H9 (cell line): ENCODE results near the gene TGM4. TPM values are rescaled to one million over a fixed set of nuclear protein-coding genes. Genes with fewer than 3 reads are reported as not detected.

Experiments used
- DNase-seq: peaks from one replicate; pipeline ENCODE4 v3.0.0-alpha.2; 2017
- H2AFZ ChIP-seq: one replicate; pipeline ENCODE4 v1.6.1; 2013; ENCODE audit warnings: mild to moderate bottlenecking, low read length, control low read depth, moderate library complexity
- H2AK5ac ChIP-seq: 2 replicates; pipeline ENCODE4 v1.6.1; 2013; ENCODE audit warnings: low read length, control low read depth, mixed read lengths; ENCODE audit not compliant: insufficient read length
- H2BK120ac ChIP-seq: one replicate; pipeline ENCODE4 v1.6.1; 2013; ENCODE audit warnings: low read depth, mild to moderate bottlenecking, low read length, control low read depth, inconsistent platforms; ENCODE audit not compliant: poor library complexity, severe bottlenecking
- H2BK12ac ChIP-seq: 2 replicates; pipeline ENCODE4 v1.6.1; 2013; ENCODE audit warnings: low read length, control low read depth, mixed read lengths, low read depth; ENCODE audit not compliant: insufficient read length
- H2BK15ac ChIP-seq: 2 replicates; pipeline ENCODE4 v1.6.1; 2013; ENCODE audit warnings: low read depth, low read length, control low read depth
- H2BK20ac ChIP-seq: one replicate; pipeline ENCODE4 v1.6.1; 2013; ENCODE audit warnings: low read depth, mild to moderate bottlenecking, low read length, control low read depth, inconsistent platforms; ENCODE audit not compliant: poor library complexity, severe bottlenecking
- H2BK5ac ChIP-seq: 2 replicates; pipeline ENCODE4 v1.6.1; 2013; ENCODE audit warnings: low read length, control low read depth, mixed read lengths; ENCODE audit not compliant: insufficient read length
- H3K14ac ChIP-seq: 2 replicates; pipeline ENCODE4 v1.6.1; 2013; ENCODE audit warnings: low read length, control low read depth; ENCODE audit not compliant: insufficient read depth
- H3K18ac ChIP-seq: 2 replicates; pipeline ENCODE4 v1.6.1; 2013; ENCODE audit warnings: low read depth, mild to moderate bottlenecking, mixed read lengths, low read length, control low read depth; ENCODE audit not compliant: insufficient read length
- H3K23ac ChIP-seq: 2 replicates; pipeline ENCODE4 v1.6.1; 2013; ENCODE audit warnings: low read length, control low read depth, mixed read lengths, low read depth; ENCODE audit not compliant: insufficient read length
- H3K23me2 ChIP-seq: 2 replicates; pipeline ENCODE4 v1.6.1; 2013; ENCODE audit warnings: low read depth, mild to moderate bottlenecking, mixed read lengths, low read length, control low read depth; ENCODE audit not compliant: insufficient read length, poor library complexity, severe bottlenecking
- H3K27ac ChIP-seq: 2 replicates; pipeline ENCODE4 v1.5.1; 2013; ENCODE audit warnings: low read length, control low read depth, mixed read lengths, low read depth; ENCODE audit not compliant: insufficient read length
- H3K27me3 ChIP-seq: 2 replicates; pipeline ENCODE4 v1.6.1; 2013; ENCODE audit warnings: low read length, control low read depth, inconsistent platforms; ENCODE audit not compliant: insufficient read depth
- H3K4ac ChIP-seq: 2 replicates; pipeline ENCODE4 v1.6.1; 2013; ENCODE audit warnings: low read depth, mild to moderate bottlenecking, control low read depth, inconsistent platforms, low read length, moderate library complexity
- H3K4me1 ChIP-seq: 2 replicates; pipeline ENCODE4 v1.6.1; 2013; ENCODE audit warnings: low read length, control low read depth, inconsistent platforms; ENCODE audit not compliant: insufficient read depth
- H3K4me2 ChIP-seq: 2 replicates; pipeline ENCODE4 v1.6.1; 2013; ENCODE audit warnings: low read length, control low read depth, mixed read lengths; ENCODE audit not compliant: insufficient read length, insufficient read depth
- H3K56ac ChIP-seq: 2 replicates; pipeline ENCODE4 v1.6.1; 2013; ENCODE audit warnings: low read depth, mild to moderate bottlenecking, mixed read lengths, low read length, control low read depth; ENCODE audit not compliant: insufficient read length
- H3K79me1 ChIP-seq: 2 replicates; pipeline ENCODE4 v1.6.1; 2013; ENCODE audit warnings: low read depth, mild to moderate bottlenecking, moderate library complexity, low read length, control low read depth, inconsistent platforms; ENCODE audit not compliant: insufficient read depth, poor library complexity, severe bottlenecking
- H3K79me2 ChIP-seq: 2 replicates; pipeline ENCODE4 v1.6.1; 2013; ENCODE audit warnings: low read length, control low read depth, inconsistent platforms; ENCODE audit not compliant: insufficient read depth
- H3K9ac ChIP-seq: 2 replicates; pipeline ENCODE4 v1.6.1; 2013; ENCODE audit warnings: low read length, control low read depth, mixed read lengths; ENCODE audit not compliant: insufficient read length; ENCODE audit errors: extremely low read depth
- H3K9me3 ChIP-seq: one replicate; pipeline ENCODE4 v1.6.1; 2013; ENCODE audit warnings: low read depth, low read length, inconsistent platforms; ENCODE audit not compliant: control insufficient read depth
- H3T11ph ChIP-seq: one replicate; pipeline ENCODE4 v1.6.1; 2013; ENCODE audit warnings: mild to moderate bottlenecking, low read length, control low read depth, inconsistent platforms
- H4K20me1 ChIP-seq: one replicate; pipeline ENCODE4 v1.6.1; 2013; ENCODE audit not compliant: control insufficient read depth, insufficient read length, insufficient read depth
- H4K5ac ChIP-seq: 2 replicates; pipeline ENCODE4 v1.6.1; 2013; ENCODE audit warnings: low read depth, mild to moderate bottlenecking, mixed read lengths, low read length, control low read depth; ENCODE audit not compliant: insufficient read length
- H4K8ac ChIP-seq: replicated peaks from 2 replicates; pipeline ENCODE4 v1.6.1; 2013; ENCODE audit warnings: low read length, control low read depth, mixed read lengths, low read depth; ENCODE audit not compliant: insufficient read length
- H4K91ac ChIP-seq: 2 replicates; pipeline ENCODE4 v1.6.1; 2013; ENCODE audit warnings: low read depth, mild to moderate bottlenecking, moderate library complexity, mixed read lengths, low read length, control low read depth; ENCODE audit not compliant: insufficient read length
- H3K27ac Mint-ChIP-seq, 3 experiments: 2 replicates in 2 of 3; 3 replicates in 1 of 3; pipeline ENCODE4 v1.8.0; 2020 to 2021; ENCODE audit warnings: mixed read lengths in 3 of 3, mild to moderate bottlenecking in 1 of 3, moderate library complexity in 1 of 3
- H3K27me3 Mint-ChIP-seq: 2 replicates; pipeline ENCODE4 v1.8.0; 2021; ENCODE audit warnings: low read depth, mild to moderate bottlenecking, moderate library complexity, mixed read lengths
- H3K36me3 Mint-ChIP-seq, 3 experiments: 2 replicates in 2 of 3; 3 replicates in 1 of 3; pipeline ENCODE4 v1.8.0; 2020 to 2021; ENCODE audit warnings: low read depth in 3 of 3, mixed read lengths in 3 of 3; ENCODE audit not compliant: insufficient read depth in 1 of 3
- H3K4me1 Mint-ChIP-seq, 2 experiments: 2 replicates each; pipeline ENCODE4 v1.8.0; 2020; ENCODE audit warnings: mixed read lengths in 2 of 2
- H3K4me3 Mint-ChIP-seq, 2 experiments: 2 replicates in 1 of 2; 3 replicates in 1 of 2; pipeline ENCODE4 v1.8.0; 2020 to 2021; ENCODE audit warnings: mild to moderate bottlenecking in 2 of 2, mixed read lengths in 2 of 2, moderate library complexity in 1 of 2
- H3K9me3 Mint-ChIP-seq, 2 experiments: 2 replicates in 1 of 2; 3 replicates in 1 of 2; pipeline ENCODE4 v1.8.0; 2020; ENCODE audit warnings: mild to moderate bottlenecking in 2 of 2, mixed read lengths in 2 of 2, moderate library complexity in 1 of 2
- CTCF ChIP-seq: fragments of 200-600 bp; sonication (generic); conservative IDR thresholded peaks from 3 replicates; pipeline ENCODE4 v1.8.0; 2021; ENCODE audit warnings: antibody characterized with exemption, mild to moderate bottlenecking
- WGBS: extraction: QIAGEN DNeasy Blood & Tissue Kit; methylation state at CpG from one replicate; pipeline ENCODE4 v1.1.7; 2013; ENCODE audit warnings: missing lambda C conversion rate, low lambda C conversion rate, mixed read lengths; ENCODE audit not compliant: insufficient read length; ENCODE audit errors: extremely low coverage; 5-methylcytosine and 5-hydroxymethylcytosine counted together
- total RNA-seq: library from RNA; stranded (reverse); gene quantifications from 2 replicates; pipeline ENCODE4 v1.2.1, GENCODE V29; 2021

Gene TGM4
- total RNA-seq, 1 experiment from 2014 or later, result not detected

- Histone ChIP-seq H3K4ac (no peak overlapping the region), H3K4me1 (no peaks in the 10 kb centered on the region), H3K79me1 (no peaks in the 10 kb centered on the region), H4K5ac (no peak overlapping the region), H3K27ac (no peak overlapping the region), H2BK5ac (no peak overlapping the region), H3K14ac (no peak overlapping the region), H3T11ph (no peak overlapping the region), H3K27me3 (no peaks in the 10 kb centered on the region), H2AK5ac (no peak overlapping the region), H3K9me3 (no peaks in the 10 kb centered on the region), H2BK20ac (no peak overlapping the region), H4K8ac (no peak overlapping the region), H4K20me1 (no peaks in the 10 kb centered on the region), H2AFZ (no peak overlapping the region), H2BK12ac (no peak overlapping the region), H3K18ac (no peak overlapping the region), H3K56ac (no peak overlapping the region), H4K91ac (no peak overlapping the region), H3K23me2 (no peaks in the 10 kb centered on the region), H2BK120ac (no peak overlapping the region), H3K4me2 (no peak overlapping the region), H3K79me2 (no peaks in the 10 kb centered on the region), H3K9ac (no peak overlapping the region), H3K23ac (no peak overlapping the region), H2BK15ac (no peak overlapping the region)
- Mint-ChIP-seq H3K36me3 (peaks cover 4 to 27% (median 17%) of the 10 kb centered on the region in 3 experiments; a peak in 5 of 7 replicates), H3K4me1 (peaks cover 0 to 3% of the 10 kb centered on the region in 2 experiments; a peak in 1 of 4 replicates), H3K9me3 (peaks cover 0 to 3% of the 10 kb centered on the region in 2 experiments; a peak in 1 of 5 replicates), H3K27ac (no peak overlapping the region), H3K27me3 (no peaks in the 10 kb centered on the region), H3K4me3 (no peak overlapping the region)
- no peak for TF ChIP-seq CTCF
- DNase-seq, result no peak
- WGBS, result no CpG with 5 or more reads among the region's 8 CpGs
Observed at GRCh38 chr3:44870375-44871061, 3.9 kb upstream of the TGM4 start.
